HG03066 (cell line): ENCODE measurements around the gene TMEM17.

Experiments
- ATAC-seq: cut with Tn5 transposase; IDR thresholded peaks from one replicate; pipeline ENCODE4 v1.9.1; 2021; ENCODE audit warnings: low read depth; ENCODE audit not compliant: unreplicated experiment

Gene TMEM17

DNA sequence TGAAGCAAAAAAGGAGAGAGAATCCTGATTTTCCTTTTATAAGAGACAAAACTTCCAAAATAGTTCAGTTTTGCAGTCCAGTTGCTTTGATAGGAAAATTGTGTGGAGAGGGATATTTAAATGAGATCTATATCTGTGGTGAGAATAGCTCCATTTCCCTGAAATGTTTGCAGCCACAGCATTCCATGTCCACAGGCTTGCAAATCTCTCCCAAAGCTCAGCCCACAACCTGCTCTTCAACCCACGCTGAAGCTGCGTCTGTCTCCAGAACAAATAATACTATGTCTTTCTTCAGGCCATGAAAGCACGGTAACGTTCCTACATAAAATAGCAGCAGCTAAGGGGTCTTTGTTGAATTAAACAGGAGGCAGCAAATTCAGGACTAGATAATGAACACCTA, 31.8 kb downstream of the TMEM17 start:
- no peak for ATAC-seq

DNA sequence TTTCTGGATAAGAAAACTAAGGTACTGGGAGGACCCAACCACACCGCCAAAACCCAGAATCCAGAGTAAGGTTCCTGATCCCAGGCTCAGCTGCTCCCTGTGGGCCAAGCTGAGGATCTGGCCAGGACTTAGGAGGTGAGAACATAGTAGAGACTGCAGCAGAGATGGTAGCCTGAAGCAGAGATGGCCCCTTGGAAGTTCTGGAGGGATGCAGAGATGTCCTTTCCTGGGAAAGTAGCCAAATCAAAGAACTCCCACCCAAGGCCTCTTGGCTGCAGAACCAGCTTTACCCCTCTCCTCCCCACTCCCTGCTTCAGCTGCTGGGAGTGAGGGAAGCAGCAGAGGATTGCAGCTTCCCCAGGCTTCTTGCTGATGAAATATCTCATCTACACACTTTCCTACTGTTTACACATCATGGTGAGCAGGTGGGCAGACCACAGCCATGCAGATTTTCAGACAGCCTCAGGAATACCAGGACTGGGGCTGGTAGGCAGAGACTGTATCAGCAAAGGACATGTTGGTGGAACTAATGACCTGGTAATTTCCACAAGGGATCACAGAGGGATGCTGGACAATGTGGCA, 32.7 kb downstream of the TMEM17 start:
- no peak for ATAC-seq

DNA sequence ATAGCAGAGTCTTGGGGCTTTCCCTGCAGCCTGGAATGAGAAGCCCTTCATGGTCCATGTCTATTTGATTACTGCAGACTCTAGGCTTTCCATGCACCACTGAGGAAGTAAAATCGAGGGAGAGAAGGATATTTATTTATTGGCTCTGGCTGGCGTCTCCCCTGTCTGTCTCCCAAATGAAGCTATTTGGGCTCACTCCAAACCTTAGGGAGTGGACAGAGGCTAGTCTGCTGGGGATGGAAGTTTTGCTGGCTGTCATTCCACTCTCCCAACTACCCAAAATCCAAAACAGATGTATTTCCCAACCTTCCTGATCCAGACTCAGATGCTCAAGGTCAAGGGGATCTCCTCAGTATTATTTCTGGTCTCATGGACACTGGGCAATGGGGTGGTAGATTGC, 33.7 kb downstream of the TMEM17 start:
- ATAC-seq: no peak

- ATAC-seq: no peak
Observed at GRCh38 chr2:62471816-62472215, 34.2 kb downstream of the TMEM17 start.

DNA sequence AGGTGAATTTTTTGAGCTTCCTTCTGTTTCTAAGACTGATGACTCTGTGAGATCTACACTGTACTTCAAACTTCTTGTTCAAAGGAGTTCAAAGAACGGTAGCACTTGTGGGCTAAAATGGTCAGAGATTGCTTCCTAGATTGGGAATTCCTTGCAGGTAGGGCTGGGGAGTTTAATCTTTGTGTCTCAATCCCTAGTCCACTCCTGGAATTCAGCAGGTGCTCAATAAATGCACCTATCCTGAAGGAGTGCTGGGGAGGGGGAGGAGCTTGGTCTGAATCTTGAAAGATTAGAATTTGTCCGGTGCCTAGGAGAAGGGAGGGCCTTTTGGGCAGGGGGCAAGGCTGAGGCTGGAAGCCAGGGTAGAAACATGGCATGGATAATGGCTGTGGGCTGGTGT, 34.6 kb downstream of the TMEM17 start:
- no peak for ATAC-seq

DNA sequence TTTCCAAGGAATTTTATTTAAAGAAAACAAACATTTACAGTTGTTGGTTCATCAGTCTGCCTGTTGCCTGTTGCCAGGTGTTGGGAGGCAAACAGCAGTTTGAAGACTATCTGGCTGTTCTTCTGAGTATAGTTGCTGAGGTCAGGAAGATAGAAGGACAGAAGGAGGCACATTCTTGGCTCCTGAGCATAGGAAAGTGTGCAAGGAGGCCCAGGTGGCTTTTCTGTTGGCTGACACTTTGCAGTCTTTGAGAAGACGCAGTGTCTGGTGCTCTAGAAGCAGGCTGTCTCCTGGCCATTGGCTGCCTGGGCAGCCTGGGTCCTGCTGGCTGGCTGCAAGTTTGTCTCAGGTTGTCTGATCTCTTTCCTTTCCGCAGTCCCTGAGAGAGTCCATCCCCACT, 36.4 kb downstream of the TMEM17 start:
- ATAC-seq: no peak

- no peak for ATAC-seq
Observed at GRCh38 chr2:62469114-62469513, 36.9 kb downstream of the TMEM17 start.

DNA sequence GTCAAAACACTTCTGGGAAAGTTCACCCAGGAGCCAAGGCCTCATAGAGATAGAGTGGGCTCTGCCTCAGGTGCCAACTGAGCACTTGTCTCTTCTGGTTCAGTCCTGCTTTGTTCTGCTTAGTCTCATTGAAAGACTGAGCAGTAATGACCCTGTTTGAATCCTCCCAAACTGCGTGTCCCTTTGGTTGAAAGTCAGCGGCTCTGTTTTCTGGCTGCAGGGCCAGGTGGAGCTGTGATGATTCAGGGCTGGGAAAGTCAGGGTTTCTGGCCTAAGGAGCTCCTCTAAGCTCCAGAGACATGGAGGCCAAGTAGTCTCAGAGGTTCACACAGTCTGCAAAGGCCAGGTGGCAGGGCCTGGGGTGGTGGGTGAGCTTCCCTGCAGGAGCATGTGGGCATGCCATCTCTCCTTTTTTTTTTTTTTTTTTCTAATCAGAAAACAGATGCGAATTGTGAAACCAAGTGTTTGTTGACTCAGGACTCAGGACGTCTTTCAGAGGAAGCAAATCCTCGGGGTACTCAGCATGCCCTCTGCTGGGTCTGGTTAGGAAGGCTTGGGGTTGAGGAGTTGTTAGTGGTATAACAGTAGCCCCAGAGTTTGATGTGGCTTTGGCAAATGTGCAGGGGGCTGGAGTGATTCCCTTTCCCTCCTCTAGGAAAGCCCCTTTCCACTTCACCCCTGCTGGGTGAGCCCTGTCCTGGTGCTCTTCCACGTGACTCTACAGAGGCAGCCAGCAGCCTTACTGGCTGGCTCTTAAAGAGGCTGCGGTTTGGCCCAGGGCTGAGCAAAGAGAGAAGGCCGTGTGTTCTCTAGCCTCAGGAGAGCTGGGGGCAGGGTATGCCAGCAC, 38.3 kb downstream of the TMEM17 start:
- ATAC-seq: no peak

GRCh38 chr2:62467100-62467474, 38.9 kb downstream of the TMEM17 start:
- no peak for ATAC-seq

DNA sequence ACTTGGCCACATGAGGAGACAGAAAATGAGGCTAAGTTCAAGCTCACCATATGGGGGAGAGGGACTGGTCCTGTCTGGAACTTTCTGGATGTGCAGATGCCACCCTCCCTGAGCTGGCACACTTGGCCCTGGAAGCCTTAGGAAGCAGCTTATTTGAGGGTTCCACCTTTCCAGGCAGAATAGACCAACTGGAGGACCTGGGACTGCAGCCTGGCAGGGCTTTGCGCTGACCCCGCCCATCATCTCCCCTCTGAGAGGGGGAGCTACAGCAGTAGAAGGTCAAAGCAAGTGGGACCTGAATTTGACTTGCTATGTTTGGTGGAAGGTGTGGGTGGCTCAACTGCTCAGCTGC, 39.5 kb downstream of the TMEM17 start:
- no peak for ATAC-seq

DNA sequence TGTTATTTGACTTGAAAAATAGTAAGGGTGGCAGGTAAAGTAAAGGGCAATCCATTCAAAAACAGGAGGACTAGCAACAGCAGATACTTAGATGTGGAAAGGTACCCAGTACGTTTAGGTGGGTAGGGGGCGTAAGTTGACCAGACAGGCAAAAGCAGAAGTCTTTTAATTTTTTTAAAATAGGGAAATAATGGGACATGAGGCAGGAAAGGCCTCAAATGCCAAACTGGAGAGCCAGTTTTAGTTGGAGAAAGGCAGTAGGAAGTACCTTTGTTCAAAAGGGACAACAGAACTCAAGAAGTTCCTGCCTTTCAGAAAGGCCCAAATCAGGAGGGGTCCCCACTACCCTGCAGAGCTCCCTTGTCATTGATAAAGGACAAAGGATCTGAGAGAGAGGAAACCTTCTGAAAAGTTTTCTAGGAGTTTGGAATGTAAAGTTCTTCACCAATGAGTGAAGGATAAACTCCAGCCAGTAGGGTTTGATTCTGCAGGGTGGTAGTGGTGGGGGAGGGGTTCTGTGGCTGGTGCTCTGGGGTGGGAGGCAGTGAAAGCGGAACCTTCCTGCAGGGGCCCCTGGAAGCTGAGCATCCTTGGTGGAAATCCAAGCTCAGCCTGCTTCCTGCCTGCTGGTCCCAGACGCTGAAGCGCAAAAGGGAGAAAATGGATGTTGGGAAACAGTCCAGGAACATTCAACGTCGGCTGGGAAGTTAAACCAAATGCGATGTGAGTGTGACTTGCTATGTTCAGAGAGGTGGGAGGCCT, 40.1 kb downstream of the TMEM17 start:
- no peak for ATAC-seq

DNA sequence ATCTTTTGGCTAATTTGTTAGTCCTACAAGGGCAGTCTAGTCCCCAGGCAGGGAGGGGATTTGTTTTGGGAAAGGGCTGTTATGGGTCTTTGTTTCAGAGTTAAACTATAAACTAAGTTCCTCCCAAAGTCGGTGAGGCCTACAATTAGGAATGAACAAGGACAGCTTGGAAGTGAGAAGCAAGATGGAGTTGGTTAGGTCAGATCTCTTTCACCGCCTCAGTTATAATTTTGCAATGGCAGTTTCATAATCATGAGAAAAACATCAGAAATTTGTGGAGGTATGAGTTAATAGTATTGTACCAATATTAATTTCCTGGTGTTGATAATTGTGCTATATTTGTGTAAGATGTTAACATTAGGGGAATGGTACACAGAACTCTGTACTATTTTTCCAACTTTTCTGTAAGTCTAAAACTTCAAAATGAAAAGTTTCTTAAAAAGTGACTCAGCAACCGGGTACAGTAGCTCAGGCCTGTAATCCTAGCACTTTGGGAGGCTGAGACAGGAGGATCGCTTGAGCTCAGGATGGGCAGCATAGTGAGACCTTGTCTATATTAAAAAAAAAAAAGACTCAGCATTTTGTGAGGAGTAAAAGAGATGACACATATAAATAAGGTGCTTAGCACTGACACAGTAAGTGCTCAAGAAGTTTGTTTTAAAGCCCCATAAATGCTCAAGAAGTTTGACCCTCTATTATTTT, 40.8 kb downstream of the TMEM17 start:
- ATAC-seq: no peak

- ATAC-seq: no peak
Observed at GRCh38 chr2:62464221-62465007, 41.6 kb downstream of the TMEM17 start.

DNA sequence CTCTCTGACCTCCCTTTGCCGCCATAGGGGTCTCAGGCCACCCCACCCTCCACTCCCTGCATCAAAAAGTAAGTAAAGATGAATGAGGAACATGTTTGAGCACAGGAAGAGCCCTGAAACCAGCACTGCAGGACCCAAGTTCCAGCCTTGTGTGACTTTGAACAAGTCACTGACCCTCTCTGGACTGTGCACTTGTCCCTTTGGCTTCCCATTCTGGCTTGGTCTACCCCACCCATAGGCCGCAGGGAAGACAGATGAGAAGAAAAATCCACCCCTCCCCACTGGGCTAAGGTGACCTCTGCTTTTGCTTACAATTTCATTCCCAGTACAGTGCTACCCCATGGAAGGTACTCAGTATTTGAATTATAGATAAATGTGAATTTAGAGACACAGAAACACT, 43.8 kb downstream of the TMEM17 start:
- no peak for ATAC-seq

DNA sequence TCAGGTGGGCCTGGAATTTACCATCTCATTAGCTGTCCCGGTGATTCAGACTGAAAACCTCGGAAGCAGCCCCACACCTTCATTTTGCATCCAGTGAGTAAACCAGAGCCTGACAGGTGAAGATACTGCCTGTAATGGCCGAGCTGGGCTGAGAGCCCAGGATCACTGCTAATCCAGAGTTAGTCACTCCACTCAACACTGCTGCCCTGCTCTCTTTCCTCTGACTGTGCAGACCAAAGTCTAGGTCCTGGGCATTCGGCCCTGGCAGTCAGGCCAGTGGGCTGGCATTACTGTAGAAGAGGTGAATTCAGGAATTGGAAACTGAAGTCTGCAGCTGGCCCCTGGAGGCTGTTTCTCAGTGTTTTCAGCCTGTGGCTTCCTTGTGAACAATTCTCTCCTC, 44.3 kb downstream of the TMEM17 start:
- ATAC-seq: no peak

GRCh38 chr2:62461017-62461553, 44.9 kb downstream of the TMEM17 start:
- no peak for ATAC-seq

DNA sequence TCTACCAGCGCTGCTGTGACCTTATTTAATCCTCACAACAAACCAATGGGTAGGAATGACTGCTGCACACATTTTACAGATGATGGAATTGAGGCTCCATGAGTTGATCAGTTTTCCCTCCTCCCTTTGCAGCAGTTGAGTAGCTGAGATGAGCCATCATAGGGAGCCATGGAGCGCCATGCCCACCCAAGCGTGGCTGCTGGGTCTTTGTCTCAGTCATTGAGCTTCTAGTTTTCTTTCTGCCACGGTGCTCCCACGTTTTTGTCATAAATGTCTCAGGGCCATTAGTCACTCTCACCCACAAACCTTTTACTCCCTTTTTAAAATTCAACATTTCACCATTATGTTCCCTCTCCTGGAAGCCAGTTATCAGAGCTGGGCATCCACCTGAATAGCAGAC, 45.8 kb downstream of the TMEM17 start:
- no peak for ATAC-seq

DNA sequence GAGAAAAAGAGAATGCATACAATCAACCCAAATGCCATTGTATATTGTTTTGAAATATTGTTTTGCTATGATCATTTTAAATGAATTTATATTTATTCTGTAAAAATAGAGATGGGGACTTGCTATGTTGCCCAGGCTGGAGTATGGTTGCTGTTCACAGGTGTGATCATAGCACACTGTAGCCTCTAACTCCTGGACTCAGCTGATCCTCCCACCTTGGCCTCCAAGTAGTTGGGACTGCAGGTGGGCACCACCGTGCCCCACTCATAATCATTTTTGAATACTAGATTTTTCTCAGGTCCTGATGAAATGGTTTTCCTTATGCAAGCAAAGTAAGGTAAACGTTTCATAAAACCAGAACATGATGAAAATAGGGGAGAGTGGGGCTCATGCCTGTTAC, 46.3 kb downstream of the TMEM17 start:
- ATAC-seq: no peak

DNA sequence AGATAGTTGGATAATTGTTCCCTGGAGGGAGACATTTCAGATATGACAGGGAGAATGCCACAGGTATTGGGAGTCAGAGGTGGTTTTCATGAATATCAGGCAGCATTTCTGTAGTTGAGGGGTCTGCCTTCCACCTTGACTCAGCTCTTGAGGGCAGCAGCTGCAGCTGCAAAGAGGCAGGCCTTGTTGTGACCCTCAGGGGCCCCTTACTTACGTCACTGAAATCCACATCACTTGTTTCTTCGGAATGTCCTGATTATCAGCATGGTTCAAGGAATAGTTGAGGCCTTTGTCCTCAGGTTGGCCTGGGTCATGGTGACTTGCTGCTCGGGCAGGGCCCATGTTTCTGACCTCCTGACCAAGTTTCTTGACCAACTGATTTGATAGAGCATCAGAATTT, 46.9 kb downstream of the TMEM17 start:
- no peak for ATAC-seq

DNA sequence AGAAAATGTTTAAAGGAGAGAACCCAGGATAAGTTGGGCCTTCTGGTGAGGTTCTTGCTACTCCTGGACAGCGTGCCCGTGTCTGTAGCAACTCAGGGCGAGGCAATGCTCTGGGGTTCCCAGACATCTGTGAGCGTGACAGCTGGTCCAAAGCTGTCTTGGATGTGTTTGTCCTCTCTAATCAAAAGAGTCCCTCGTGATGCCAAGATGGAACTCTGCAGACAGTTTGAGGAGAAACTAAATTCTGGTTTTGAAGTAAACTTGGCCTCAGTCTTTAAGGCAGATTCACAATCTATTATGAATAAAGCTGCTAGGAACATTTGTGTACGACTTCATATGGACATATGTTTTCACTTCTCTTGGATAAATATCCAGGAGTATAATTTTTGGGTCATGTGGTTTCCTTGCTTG, 47.3 kb downstream of the TMEM17 start:
- ATAC-seq: no peak
